OCI-M1 (cell line): ENCODE data around the gene IL19.
"Not testable (repeated sequence)": the region's sequence is repeated elsewhere in the genome, so short reads cannot be mapped to it uniquely, and the experiment has no call there.

Source experiments
- DNase-seq: peaks from one replicate; lab custom pipeline; 2025; lab: John Stamatoyannopoulos, UW

The IL19 gene

GRCh38 chr1:206833801-206834200 is 63.2 kb downstream of the IL19 start:
- no peak for DNase-seq

DNA sequence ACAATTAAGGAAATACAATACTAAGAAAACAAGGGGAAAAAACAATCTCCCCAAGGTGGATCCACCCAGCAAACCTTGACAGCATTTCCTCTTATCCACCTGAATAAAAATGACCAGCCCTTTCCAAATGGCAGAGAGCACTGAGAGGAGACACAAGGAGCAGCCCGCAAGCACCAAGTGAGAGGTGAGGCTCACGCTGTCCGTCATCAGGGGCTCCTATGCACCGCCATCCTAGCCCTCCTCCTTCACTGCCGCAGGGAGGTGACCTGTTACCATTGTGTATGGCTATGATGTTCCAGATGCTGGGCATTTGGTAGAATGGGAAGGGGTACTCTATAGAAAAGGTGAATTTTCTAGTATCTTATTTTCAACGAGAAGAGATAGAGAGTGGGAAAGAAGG is 63.6 kb downstream of the IL19 start:
- no peak for DNase-seq

DNA sequence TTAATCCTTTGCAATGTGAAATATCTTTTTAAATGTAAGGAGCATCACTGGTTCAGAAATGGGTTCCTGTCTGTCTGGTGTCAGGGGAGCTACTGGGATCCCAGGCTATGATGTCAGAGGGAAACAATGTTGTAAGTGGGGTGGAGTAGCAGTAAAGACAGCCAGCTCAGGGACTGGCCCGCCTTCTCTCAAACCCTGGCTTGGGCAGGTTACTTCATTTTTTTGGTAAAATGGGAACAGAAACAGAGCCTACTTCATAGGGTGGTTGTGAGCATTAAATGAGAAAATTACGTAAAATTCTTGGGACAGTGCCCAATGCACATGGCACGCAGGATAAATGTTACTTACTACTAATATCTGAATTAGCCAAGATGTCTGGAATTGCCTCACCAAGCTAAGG is 64.1 kb downstream of the IL19 start:
- DNase-seq = no peak

GRCh38 chr1:206835186-206835585 is 64.6 kb downstream of the IL19 start:
- DNase-seq = no peak

- DNase-seq = no peak
Measured at GRCh38 chr1:206836111-206836510, 65.5 kb downstream of the IL19 start.

- no peak for DNase-seq
Measured at GRCh38 chr1:206839006-206839560, 68.5 kb downstream of the IL19 start.

DNA sequence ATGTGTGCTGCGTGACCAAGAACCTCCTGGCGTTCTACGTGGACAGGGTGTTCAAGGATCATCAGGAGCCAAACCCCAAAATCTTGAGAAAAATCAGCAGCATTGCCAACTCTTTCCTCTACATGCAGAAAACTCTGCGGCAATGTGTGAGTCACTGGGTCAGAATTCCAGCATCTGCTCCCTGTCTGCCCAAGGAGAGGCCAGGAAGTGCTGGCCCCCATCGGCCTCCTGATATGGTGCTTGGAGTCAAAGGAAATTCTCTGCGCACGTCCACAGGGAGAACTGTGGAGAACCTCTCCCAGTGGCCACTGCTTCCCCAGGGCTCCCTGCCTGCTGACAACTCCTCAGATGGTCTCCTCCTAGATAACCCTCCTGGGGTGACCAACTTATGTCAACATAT is 69.3 kb downstream of the IL19 start:
- no peak for DNase-seq

DNA sequence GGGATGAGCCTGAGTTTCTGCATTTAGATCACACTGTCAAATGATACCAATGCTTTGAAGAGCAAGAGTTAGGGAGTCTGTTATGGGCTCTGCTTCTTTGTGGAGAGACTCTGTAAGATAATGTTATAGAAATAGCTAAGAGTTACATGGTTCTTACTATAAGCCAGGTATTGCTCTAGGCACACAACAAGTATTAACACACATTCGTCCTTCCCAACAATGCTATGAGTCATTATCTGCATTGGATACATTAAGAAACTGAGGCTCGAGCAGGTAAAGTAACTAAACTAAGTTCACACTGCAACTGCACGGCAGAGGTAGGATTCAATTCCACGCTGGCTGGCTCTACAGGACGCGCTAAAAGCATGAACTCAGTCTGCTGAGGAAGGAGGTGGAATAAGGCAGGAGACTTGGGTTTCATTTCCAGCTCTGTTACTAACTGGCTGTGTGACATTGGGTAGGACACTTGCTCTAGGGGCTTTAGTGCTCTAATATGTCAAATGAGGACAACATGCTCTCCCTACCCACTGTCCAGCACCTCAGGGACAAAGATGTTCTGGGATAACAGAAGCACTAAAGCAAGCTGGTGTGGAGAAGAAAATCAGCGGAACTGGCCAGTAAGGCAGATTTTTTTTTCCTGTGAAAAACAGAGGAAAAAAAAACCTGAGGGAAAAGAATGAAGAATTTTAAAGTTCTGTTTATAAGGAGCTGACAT is 71.2 kb downstream of the IL19 start:
- no peak for DNase-seq

- DNase-seq = no peak
Measured at GRCh38 chr1:206842854-206843253, 72.3 kb downstream of the IL19 start.

GRCh38 chr1:206843626-206844025 is 73.1 kb downstream of the IL19 start:
- no peak for DNase-seq

- DNase-seq = no peak
Measured at GRCh38 chr1:206846487-206846886, 75.9 kb downstream of the IL19 start.

DNA sequence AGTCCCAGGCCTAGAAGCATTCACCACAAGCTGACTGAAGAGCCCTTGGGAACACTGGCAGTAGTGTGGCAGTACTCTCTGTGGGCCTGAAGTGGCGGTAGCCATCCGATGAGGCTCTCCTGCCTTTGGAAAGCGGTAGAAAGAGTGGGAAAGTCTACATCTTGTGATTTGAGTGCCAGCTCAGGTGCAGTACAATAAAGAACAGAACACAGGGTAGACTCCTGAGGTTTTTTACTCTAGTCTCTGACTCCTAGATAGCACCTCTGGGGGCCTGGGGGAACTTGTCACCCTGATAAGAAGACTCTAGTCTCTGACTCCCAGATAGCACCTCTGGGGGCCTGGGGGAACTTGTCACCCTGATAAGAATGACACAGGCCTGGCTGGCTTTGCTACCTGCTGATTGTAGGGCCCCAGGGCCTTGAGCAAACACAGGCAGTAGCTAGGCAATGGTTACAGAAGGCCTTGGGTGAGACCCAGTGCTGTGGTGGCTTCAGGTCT is 76.8 kb downstream of the IL19 start:
- DNase-seq = peak; percentile 58

DNA sequence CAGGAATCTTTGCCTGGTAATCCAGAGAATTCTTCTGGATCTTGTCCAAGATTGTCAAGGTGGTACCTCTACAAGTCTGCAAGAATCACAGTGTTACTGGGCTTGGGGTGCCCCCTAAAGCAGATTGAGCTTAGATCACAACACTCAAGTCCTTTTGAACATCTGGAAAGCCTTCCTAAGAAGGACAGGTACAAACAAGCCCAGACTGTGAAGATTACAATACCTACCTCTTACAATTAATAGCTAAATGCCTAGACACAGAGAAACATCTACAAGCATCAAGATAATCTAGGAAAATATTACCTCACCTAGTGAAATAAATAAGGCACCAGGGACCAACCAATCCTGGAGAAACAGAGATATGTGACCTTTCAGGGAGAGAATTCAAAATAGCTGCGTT is 77.4 kb downstream of the IL19 start:
- no peak for DNase-seq

GRCh38 chr1:206850401-206850800 is 79.8 kb downstream of the IL19 start:
- DNase-seq = no peak

DNA sequence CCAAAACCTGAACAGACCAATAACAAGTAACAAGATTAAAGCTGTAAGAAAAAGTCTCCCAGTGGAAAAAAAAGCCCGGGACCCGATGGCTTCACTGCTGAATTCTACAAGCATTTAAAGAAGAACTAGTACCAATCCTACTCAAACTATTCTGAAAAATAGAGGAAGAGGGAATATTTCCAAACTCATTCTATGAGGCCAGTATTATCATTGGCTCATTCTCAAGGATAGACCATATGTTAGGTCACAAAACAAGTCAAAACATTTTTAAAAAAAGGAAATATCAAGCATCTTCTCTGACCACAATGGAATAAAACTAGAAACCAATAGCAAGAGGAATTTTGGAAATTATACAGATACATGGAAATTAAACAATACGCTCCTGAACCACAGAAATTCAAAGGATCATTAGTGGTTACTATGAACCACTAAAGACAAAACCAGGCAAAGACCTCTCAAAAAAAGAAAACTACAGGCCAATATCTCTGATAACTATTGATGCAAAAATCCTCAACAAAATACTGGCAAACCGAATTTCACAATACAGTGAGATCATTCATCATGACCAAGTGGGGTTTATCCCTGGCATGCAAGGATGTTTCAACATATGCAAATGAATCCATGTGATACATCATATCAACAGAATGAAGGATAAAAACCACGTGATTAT is 80.9 kb downstream of the IL19 start:
- no peak for DNase-seq

GRCh38 chr1:206852662-206853061 is 82.1 kb downstream of the IL19 start:
- not testable (repeated sequence) for DNase-seq

DNA sequence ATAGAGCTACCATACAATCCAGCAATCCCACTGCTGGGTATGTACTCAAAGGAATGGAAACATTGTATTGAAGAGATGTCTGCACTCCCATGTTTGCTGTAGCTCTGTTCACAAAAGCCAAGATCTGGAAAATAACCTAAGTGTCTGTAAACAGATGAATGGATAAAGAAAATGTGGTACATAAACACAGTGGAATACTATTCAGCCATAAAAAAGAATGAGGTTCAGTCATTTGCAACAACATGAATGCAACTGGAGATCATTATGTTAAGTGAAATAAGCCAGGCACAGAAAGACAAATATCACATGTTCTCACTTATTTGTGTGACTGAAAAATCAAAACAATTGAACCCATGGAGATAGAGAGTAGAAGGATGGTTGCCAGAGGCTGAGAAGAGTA is 83.1 kb downstream of the IL19 start:
- not testable (repeated sequence) for DNase-seq

DNA sequence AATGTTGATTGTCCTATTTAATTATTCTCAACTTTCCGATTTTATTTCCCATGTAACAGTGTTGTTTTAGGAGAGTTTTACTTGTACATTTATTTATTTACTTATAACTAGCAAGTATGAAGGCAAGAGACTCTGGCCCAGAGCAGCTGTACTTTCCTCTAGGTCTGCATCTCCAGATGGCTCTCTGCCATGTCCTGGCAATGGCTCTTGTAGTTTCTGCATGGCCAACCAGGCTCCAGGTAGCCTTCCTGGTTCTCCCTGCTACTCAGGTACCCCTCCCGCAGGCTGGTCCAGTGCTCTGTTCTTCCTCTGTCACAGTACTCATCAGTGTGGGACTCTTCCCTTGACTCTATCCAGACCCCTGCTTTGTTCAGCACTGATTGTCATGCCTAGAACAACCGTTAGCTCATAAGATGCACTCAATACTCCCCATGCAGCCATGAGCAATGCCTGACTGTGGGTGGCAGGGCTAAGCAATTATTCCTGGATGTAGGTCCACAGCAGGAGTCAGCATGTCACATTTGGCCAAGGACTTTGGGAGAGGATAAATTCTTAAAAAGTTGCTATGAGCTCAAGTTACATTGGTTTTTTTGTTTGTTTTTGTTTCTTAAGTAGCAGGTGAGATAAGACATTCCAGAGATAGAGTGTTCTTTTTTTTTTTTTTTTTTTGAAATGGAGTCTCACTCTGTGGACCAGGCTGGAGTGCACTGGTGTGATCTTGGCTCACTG is 84.0 kb downstream of the IL19 start:
- no peak for DNase-seq

- no peak for DNase-seq
Measured at GRCh38 chr1:206855859-206856258, 85.3 kb downstream of the IL19 start.

- DNase-seq = peak; percentile 33
Measured at GRCh38 chr1:206856674-206857464, 86.3 kb downstream of the IL19 start.

GRCh38 chr1:206859082-206859521 is 88.5 kb downstream of the IL19 start:
- no peak for DNase-seq

DNA sequence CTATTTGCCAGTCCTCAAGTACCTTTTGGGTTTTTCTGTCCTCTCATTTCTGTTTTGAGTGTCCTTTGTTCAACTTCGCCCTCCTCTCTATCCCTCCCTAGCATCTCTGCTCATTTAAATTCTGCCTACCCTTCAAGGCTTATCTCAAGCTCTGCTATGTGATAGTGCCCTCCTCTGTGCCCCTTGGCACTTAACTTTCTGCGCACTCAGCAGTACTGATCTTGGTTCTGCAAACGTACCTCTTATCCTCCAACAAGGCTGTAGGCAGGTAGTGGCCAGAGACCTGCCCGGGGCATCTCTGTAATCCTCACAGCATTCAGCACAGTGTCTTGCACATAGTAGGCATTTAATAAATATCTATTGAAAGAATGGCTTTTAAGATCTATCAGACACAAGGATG is 89.6 kb downstream of the IL19 start:
- no peak for DNase-seq
